Measurements from ENCODE around the gene VPS13A.
"Not testable (repeated sequence)": the region's sequence is repeated elsewhere in the genome, so short reads cannot be mapped to it uniquely, and the experiment has no call there.

Gene VPS13A

GRCh38 chr9:77441124-77441523, 263.8 kb downstream of the VPS13A start:
- not testable (repeated sequence) for H3K9ac ChIP-seq (ENCODE audit: low read depth, low read length); H3K9me3 ChIP-seq (ENCODE audit: insufficient read depth, low read depth, low read length)
- 79% methylated on average over 3 of the region's 7 CpGs for WGBS

GRCh38 chr9:77442436-77442835, 265.1 kb downstream of the VPS13A start:
- H3K4me3 ChIP-seq (ENCODE audit: low read length), result no peak overlapping the region
- no peaks in the 10 kb centered on the region for H3K36me3 ChIP-seq (ENCODE audit: insufficient read depth, low read length)
- 82% methylated on average over 1 of the region's 1 CpG for WGBS
- peaks cover 18% of the 10 kb centered on the region for H3K4me1 ChIP-seq (ENCODE audit: insufficient read depth, low read length)
- H3K9me3 ChIP-seq (ENCODE audit: insufficient read depth, low read depth, low read length), result no peaks in the 10 kb centered on the region
- H3K9ac ChIP-seq (ENCODE audit: low read depth, low read length), result no peak overlapping the region
- no peaks in the 10 kb centered on the region for H3K27me3 ChIP-seq (ENCODE audit: insufficient read depth, low read length)
- no peak overlapping the region for H3K27ac ChIP-seq (ENCODE audit: low read depth, low read length)

More at GRCh38 chr9:77441124-77441523, 263.8 kb downstream of the VPS13A start:
- peaks cover 18% of the 10 kb centered on the region for H3K4me1 ChIP-seq (ENCODE audit: insufficient read depth, low read length)
- not testable (repeated sequence) for H3K27me3 ChIP-seq (ENCODE audit: insufficient read depth, low read length); H3K4me3 ChIP-seq (ENCODE audit: low read length); H3K36me3 ChIP-seq (ENCODE audit: insufficient read depth, low read length); H3K27ac ChIP-seq (ENCODE audit: low read depth, low read length)

- H3K9ac ChIP-seq (ENCODE audit: low read depth, low read length), result no peak overlapping the region
- no peak overlapping the region for H3K27ac ChIP-seq (ENCODE audit: low read depth, low read length)
- no peaks in the 10 kb centered on the region for H3K36me3 ChIP-seq (ENCODE audit: insufficient read depth, low read length)
- H3K27me3 ChIP-seq (ENCODE audit: insufficient read depth, low read length), result no peaks in the 10 kb centered on the region
- H3K4me1 ChIP-seq (ENCODE audit: insufficient read depth, low read length), result no peaks in the 10 kb centered on the region; the same call in 1 of the 2 replicates
- no peak overlapping the region for H3K4me3 ChIP-seq (ENCODE audit: low read length)
- no peaks in the 10 kb centered on the region for H3K9me3 ChIP-seq (ENCODE audit: insufficient read depth, low read depth, low read length)
- 100% methylated on average over 1 of the region's 1 CpG for WGBS
Measured at GRCh38 chr9:77447646-77448045, 270.3 kb downstream of the VPS13A start.

- H3K4me3 ChIP-seq (ENCODE audit: low read length), result no peak overlapping the region
- H3K9me3 ChIP-seq (ENCODE audit: insufficient read depth, low read depth, low read length), result no peaks in the 10 kb centered on the region
- no peaks in the 10 kb centered on the region for H3K27me3 ChIP-seq (ENCODE audit: insufficient read depth, low read length)
- H3K27ac ChIP-seq (ENCODE audit: low read depth, low read length), result no peak overlapping the region
- H3K9ac ChIP-seq (ENCODE audit: low read depth, low read length), result no peak overlapping the region
- 89% methylated on average over 12 of the region's 12 CpGs for WGBS
- H3K4me1 ChIP-seq (ENCODE audit: insufficient read depth, low read length), result no peaks in the 10 kb centered on the region; the same call in none of the 2 replicates
- H3K36me3 ChIP-seq (ENCODE audit: insufficient read depth, low read length), result no peaks in the 10 kb centered on the region
Measured at GRCh38 chr9:77449240-77450084, 272.1 kb downstream of the VPS13A start.

GRCh38 chr9:77450085-77450475, 272.7 kb downstream of the VPS13A start:
- no peaks in the 10 kb centered on the region for H3K9me3 ChIP-seq (ENCODE audit: insufficient read depth, low read depth, low read length)
- no peaks in the 10 kb centered on the region for H3K27me3 ChIP-seq (ENCODE audit: insufficient read depth, low read length)
- no peak overlapping the region for H3K9ac ChIP-seq (ENCODE audit: low read depth, low read length)
- no peak overlapping the region for H3K27ac ChIP-seq (ENCODE audit: low read depth, low read length)
- no peak overlapping the region for H3K4me3 ChIP-seq (ENCODE audit: low read length)
- H3K36me3 ChIP-seq (ENCODE audit: insufficient read depth, low read length), result no peaks in the 10 kb centered on the region
- 97% methylated on average over 4 of the region's 4 CpGs for WGBS
- H3K4me1 ChIP-seq (ENCODE audit: insufficient read depth, low read length), result no peaks in the 10 kb centered on the region; the same call in none of the 2 replicates

GRCh38 chr9:77451507-77451906, 274.2 kb downstream of the VPS13A start:
- H3K9ac ChIP-seq (ENCODE audit: low read depth, low read length), result no peak overlapping the region
- no peaks in the 10 kb centered on the region for H3K27me3 ChIP-seq (ENCODE audit: insufficient read depth, low read length)
- no peak overlapping the region for H3K27ac ChIP-seq (ENCODE audit: low read depth, low read length)
- H3K4me1 ChIP-seq (ENCODE audit: insufficient read depth, low read length), result peaks cover 6% of the 10 kb centered on the region
- H3K9me3 ChIP-seq (ENCODE audit: insufficient read depth, low read depth, low read length), result no peaks in the 10 kb centered on the region
- WGBS, result 88% methylated on average over 4 of the region's 4 CpGs
- H3K36me3 ChIP-seq (ENCODE audit: insufficient read depth, low read length), result no peaks in the 10 kb centered on the region
- H3K4me3 ChIP-seq (ENCODE audit: low read length), result no peak overlapping the region

- 92% methylated on average over 14 of the region's 14 CpGs for WGBS
- Histone ChIP-seq H3K27me3 (ENCODE audit: insufficient read depth, low read length) (no peaks in the 10 kb centered on the region), H3K4me1 (ENCODE audit: insufficient read depth, low read length) (peaks cover 6% of the 10 kb centered on the region), H3K27ac (ENCODE audit: low read depth, low read length) (no peak overlapping the region), H3K36me3 (ENCODE audit: insufficient read depth, low read length) (no peaks in the 10 kb centered on the region), H3K4me3 (ENCODE audit: low read length) (no peak overlapping the region), H3K9me3 (ENCODE audit: insufficient read depth, low read depth, low read length) (no peaks in the 10 kb centered on the region), H3K9ac (ENCODE audit: low read depth, low read length) (no peak overlapping the region)
Measured at GRCh38 chr9:77453825-77454647, 276.7 kb downstream of the VPS13A start.

GRCh38 chr9:77454663-77455062, 277.3 kb downstream of the VPS13A start:
- WGBS, result 94% methylated on average over 1 of the region's 3 CpGs
- Histone ChIP-seq H3K9ac (ENCODE audit: low read depth, low read length) (no peak overlapping the region), H3K27me3 (ENCODE audit: insufficient read depth, low read length) (no peaks in the 10 kb centered on the region), H3K9me3 (ENCODE audit: insufficient read depth, low read depth, low read length) (no peaks in the 10 kb centered on the region), H3K4me3 (ENCODE audit: low read length) (no peak overlapping the region), H3K36me3 (ENCODE audit: insufficient read depth, low read length) (no peaks in the 10 kb centered on the region), H3K4me1 (ENCODE audit: insufficient read depth, low read length) (peaks cover 6% of the 10 kb centered on the region), H3K27ac (ENCODE audit: low read depth, low read length) (no peak overlapping the region)

- H3K9ac ChIP-seq (ENCODE audit: low read depth, low read length), result no peak overlapping the region
- H3K4me3 ChIP-seq (ENCODE audit: low read length), result no peak overlapping the region
- H3K36me3 ChIP-seq (ENCODE audit: insufficient read depth, low read length), result no peaks in the 10 kb centered on the region
- no peaks in the 10 kb centered on the region for H3K27me3 ChIP-seq (ENCODE audit: insufficient read depth, low read length)
- H3K27ac ChIP-seq (ENCODE audit: low read depth, low read length), result no peak overlapping the region
- 89% methylated on average over 6 of the region's 8 CpGs for WGBS
- no peaks in the 10 kb centered on the region for H3K9me3 ChIP-seq (ENCODE audit: insufficient read depth, low read depth, low read length)
- peaks cover 6% of the 10 kb centered on the region for H3K4me1 ChIP-seq (ENCODE audit: insufficient read depth, low read length)
Measured at GRCh38 chr9:77455312-77455927, 278.1 kb downstream of the VPS13A start.

GRCh38 chr9:77456829-77457437, 279.6 kb downstream of the VPS13A start:
- Histone ChIP-seq H3K27ac (ENCODE audit: low read depth, low read length) (no peak overlapping the region), H3K27me3 (ENCODE audit: insufficient read depth, low read length) (no peaks in the 10 kb centered on the region), H3K9ac (ENCODE audit: low read depth, low read length) (no peak overlapping the region), H3K4me3 (ENCODE audit: low read length) (no peak overlapping the region), H3K36me3 (ENCODE audit: insufficient read depth, low read length) (no peaks in the 10 kb centered on the region), H3K4me1 (ENCODE audit: insufficient read depth, low read length) (peaks cover 12% of the 10 kb centered on the region), H3K9me3 (ENCODE audit: insufficient read depth, low read depth, low read length) (no peaks in the 10 kb centered on the region)
- WGBS, result 19% methylated on average over 8 of the region's 10 CpGs

Data from HUES64 (cell line).